Dendritic cell treated with granulocyte-macrophage colony-stimulating factor and Interleukin-4, amounts not matched to agents 40 ng/mL and 50 ng/mL, for 4 days (primary cell): Measurements from ENCODE around the gene ENAM.
A peak's percentile ranks its signal among the peaks of the same experiment; 100 is the strongest.
"Not testable (repeated sequence)": the region's sequence is repeated elsewhere in the genome, so short reads cannot be mapped to it uniquely, and the experiment has no call there.

ENCODE experiments used
- H3K27ac Mint-ChIP-seq: one replicate; pipeline ENCODE4 v1.8.0; 2022; ENCODE audit warnings: mild to moderate bottlenecking, mixed read lengths
- H3K27me3 Mint-ChIP-seq: one replicate; pipeline ENCODE4 v1.8.0; 2022; ENCODE audit warnings: mild to moderate bottlenecking, mixed read lengths
- H3K36me3 Mint-ChIP-seq: one replicate; pipeline ENCODE4 v1.8.0; 2022; ENCODE audit warnings: low read depth, mixed read lengths
- H3K4me1 Mint-ChIP-seq: one replicate; pipeline ENCODE4 v1.8.0; 2022; ENCODE audit warnings: low read depth, mixed read lengths
- H3K4me3 Mint-ChIP-seq: one replicate; pipeline ENCODE4 v1.8.0; 2022; ENCODE audit warnings: mild to moderate bottlenecking, moderate library complexity, mixed read lengths
- H3K9me3 Mint-ChIP-seq: one replicate; pipeline ENCODE4 v1.8.0; 2022; ENCODE audit warnings: mixed read lengths
- intact Hi-C: fragments of 100-400 bp; cut with micrococcal nuclease; formaldehyde crosslinking; loops from one replicate; pipeline ENCODE4 v1.15.0; 2022

Gene ENAM

GRCh38 chr4:70678383-70678999 lies 49.9 kb downstream of the ENAM start:
- intact Hi-C loops: no loop called here
- no peaks in the 10 kb centered on the region for H3K36me3 Mint-ChIP-seq
- H3K9me3 Mint-ChIP-seq: no peaks in the 10 kb centered on the region
- H3K4me3 Mint-ChIP-seq: no peak overlapping the region
- peaks cover 6% of the 10 kb centered on the region for H3K4me1 Mint-ChIP-seq
- H3K27me3 Mint-ChIP-seq: no peaks in the 10 kb centered on the region
- no peak overlapping the region for H3K27ac Mint-ChIP-seq

- intact Hi-C loops: no loop called here
- Mint-ChIP-seq H3K27me3 (no peaks in the 10 kb centered on the region), H3K9me3 (no peaks in the 10 kb centered on the region), H3K4me3 (no peak overlapping the region), H3K27ac (no peak overlapping the region), H3K36me3 (no peaks in the 10 kb centered on the region), H3K4me1 (peaks cover 6% of the 10 kb centered on the region)
These were observed 52.4 kb downstream of the ENAM start for GRCh38 chr4:70680934-70681333.

DNA sequence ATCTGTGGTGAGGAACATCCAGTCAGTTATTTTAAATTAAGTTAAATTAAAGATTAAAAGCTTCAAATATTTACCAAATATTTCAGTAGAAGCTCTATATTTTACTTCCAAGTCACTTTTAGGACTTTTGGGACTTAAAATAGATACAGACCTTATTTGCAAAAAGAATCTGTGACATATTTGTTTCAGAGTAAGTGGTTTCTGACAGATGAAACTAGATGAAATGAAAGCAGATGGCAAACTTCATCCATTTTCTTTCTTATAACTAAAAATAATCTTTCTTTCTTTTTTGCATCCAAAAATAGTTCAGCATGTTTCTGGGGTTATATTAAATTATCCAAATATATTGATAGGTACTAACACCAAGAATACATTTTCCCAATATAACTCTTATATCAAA lies 53.2 kb downstream of the ENAM start:
- intact Hi-C loops: no loop called here
- Mint-ChIP-seq H3K4me3 (no peak overlapping the region), H3K4me1 (peaks cover 6% of the 10 kb centered on the region), H3K9me3 (no peaks in the 10 kb centered on the region), H3K27ac (no peak overlapping the region), H3K36me3 (no peaks in the 10 kb centered on the region), H3K27me3 (no peaks in the 10 kb centered on the region)

GRCh38 chr4:70682142-70682541 lies 53.6 kb downstream of the ENAM start:
- H3K27ac Mint-ChIP-seq, H3K4me1 Mint-ChIP-seq, H3K4me3 Mint-ChIP-seq, intact Hi-C loops, H3K9me3 Mint-ChIP-seq, H3K36me3 Mint-ChIP-seq, H3K27me3 Mint-ChIP-seq: not testable (repeated sequence)

DNA sequence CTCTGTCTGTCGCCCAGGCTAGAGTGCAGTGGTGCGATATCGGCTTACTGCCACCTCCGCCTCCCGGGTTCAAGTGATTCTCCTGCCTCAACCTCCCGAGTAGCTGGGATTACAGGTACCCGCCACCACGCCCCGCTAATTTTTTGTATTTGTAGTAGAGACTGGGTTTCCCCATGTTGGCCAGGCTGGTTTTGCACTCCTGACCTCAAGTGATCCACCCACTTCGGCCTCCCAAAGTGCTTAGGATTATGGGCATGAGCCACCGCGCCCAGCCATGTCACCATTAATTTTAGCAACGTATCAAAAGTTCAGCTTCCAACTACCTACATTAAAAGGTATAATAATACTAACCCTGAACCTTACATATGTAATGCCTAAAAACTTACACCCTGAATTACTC lies 58.8 kb downstream of the ENAM start:
- no peaks in the 10 kb centered on the region for H3K27me3 Mint-ChIP-seq
- intact Hi-C loops: loop anchor here (5.0 kb wide), 2 partner anchors 260 to 305 kb away; partner anchors contain the start of gene DCK

DNA sequence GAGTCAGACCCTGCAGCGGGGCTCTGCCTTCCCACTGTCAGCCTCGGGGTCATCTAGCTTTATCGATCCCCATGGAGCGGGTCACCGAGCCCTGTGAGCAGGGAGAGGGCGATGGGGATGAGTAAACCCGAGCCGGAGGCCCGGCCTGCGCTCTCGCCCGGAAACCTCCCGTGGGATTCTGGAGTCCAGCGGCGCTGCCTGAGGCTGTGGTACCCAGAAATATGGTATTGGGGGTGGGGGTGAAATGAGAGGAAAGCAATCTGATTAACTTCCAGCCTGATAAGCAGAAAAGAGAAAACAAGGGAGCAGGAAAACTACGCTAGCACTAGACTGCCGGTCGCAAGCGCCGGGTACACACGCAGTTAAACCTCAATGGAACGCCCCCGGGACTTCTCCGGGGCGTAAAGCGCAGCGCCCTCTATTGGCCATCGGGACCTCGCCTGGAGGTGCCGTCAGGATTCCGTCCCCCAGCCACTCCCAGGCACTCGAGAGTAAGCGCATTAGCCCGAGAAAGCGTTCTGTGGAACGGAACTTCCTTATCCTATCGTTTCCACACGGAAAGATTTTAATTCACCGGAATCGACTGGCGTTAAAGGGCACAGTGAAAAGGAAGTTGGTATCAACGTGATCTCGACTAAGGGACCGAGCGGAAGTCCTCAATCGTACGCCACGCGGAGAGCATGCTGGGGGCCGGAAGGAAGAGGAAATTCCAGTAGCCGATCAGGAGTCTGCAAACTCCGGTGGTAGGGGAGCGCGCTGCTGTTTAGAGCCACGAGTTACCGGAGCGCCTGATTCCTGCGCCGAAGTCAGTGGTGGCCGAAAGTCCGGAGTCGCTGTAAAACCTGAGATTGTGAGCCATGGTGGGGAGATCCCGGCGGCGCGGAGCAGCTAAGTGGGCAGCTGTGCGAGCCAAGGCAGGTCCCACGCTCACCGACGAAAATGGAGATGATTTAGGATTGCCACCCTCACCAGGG lies 59.6 kb downstream of the ENAM start, which contains the start of gene UTP3:
UTP3 (plus strand) TSS at position 712 of the 974 bp plus-strand sequence; CDS start at position 858, 146 bp downstream.
- H3K36me3 Mint-ChIP-seq: peaks cover 34% of the 10 kb centered on the region
- intact Hi-C loops: loop anchor here (1.0 to 5.0 kb wide), 4 partner anchors 16 to 304 kb away; partner anchors contain the start of genes DCK and GRSF1

More for the DNA sequence above, 58.8 kb downstream of the ENAM start:
- Mint-ChIP-seq H3K36me3 (peaks cover 34% of the 10 kb centered on the region), H3K4me3 (peak overlapping the region; percentile 93), H3K9me3 (no peaks in the 10 kb centered on the region), H3K27ac (peak overlapping the region; percentile 99), H3K4me1 (peaks cover 33% of the 10 kb centered on the region)

GRCh38 chr4:70688795-70689231 lies 60.3 kb downstream of the ENAM start:
- Mint-ChIP-seq H3K36me3 (peaks cover 34% of the 10 kb centered on the region), H3K4me3 (peak overlapping the region; percentile 93), H3K9me3 (no peaks in the 10 kb centered on the region), H3K27ac (peak overlapping the region; percentile 99), H3K27me3 (no peaks in the 10 kb centered on the region), H3K4me1 (peaks cover 33% of the 10 kb centered on the region)
- intact Hi-C loops: loop anchor here (1.0 to 5.0 kb wide), 4 partner anchors 15 to 303 kb away; partner anchors contain the start of genes DCK and GRSF1

More for the DNA sequence above, 59.6 kb downstream of the ENAM start, which contains the start of gene UTP3:
- Mint-ChIP-seq H3K27me3 (no peaks in the 10 kb centered on the region), H3K9me3 (no peaks in the 10 kb centered on the region), H3K27ac (peak within 1 kb of the TSS; percentile 99), H3K4me3 (peak within 1 kb of the TSS; percentile 93), H3K4me1 (peaks cover 33% of the 10 kb centered on the region)

DNA sequence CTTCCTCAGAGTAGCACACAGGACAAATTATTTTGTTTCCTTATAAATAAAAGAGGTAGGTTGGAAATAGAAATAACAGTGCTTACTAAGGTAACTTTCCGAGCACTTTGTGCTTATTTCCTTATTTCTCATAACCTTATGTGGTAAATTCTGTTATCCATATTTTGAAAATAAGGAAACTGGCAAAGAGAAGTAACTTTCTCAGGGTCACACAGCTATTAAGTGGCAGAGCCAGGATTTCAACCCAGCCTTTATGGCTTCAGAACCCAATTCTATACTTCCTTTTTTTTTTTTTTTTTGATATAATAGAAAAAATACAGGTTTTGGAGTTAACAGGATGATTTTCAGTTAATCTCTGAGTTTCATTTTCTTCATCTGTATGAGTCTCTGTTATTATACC lies 63.1 kb downstream of the ENAM start:
- H3K36me3 Mint-ChIP-seq: peaks cover 40% of the 10 kb centered on the region
- no peaks in the 10 kb centered on the region for H3K9me3 Mint-ChIP-seq
- intact Hi-C loops: no loop called here
- H3K27me3 Mint-ChIP-seq: no peaks in the 10 kb centered on the region
- H3K4me1 Mint-ChIP-seq: peaks cover 33% of the 10 kb centered on the region
- peak overlapping the region; percentile 61 for H3K4me3 Mint-ChIP-seq
- H3K27ac Mint-ChIP-seq: peak overlapping the region; percentile 66

- H3K27ac Mint-ChIP-seq, H3K27me3 Mint-ChIP-seq, intact Hi-C loops, H3K4me3 Mint-ChIP-seq, H3K9me3 Mint-ChIP-seq: not testable (repeated sequence)
- peaks cover 20% of the 10 kb centered on the region for H3K36me3 Mint-ChIP-seq
- H3K4me1 Mint-ChIP-seq: peaks cover 21% of the 10 kb centered on the region
These were observed 66.1 kb downstream of the ENAM start for GRCh38 chr4:70694633-70695032.
